ENCODE data around the gene ADCY3. TPM values are rescaled to one million over a fixed set of nuclear protein-coding genes. Genes with fewer than 3 reads are reported as not detected.

ADCY3 gene
- total and polyA plus RNA-seq, 2 of the 4 experiments (the other 2 are of a cell fraction) = 17.4 to 46.1 TPM

- intact Hi-C loops (cut with micrococcal nuclease) = loop anchor here (1.0 to 5.0 kb wide), 5 partner anchors 145 to 417 kb away; partner anchors contain the start of genes DNAJC27 and NCOA1
- WGBS, 2 experiments (ENCODE audit: extremely low coverage in 2 of 2, insufficient read length in 1 of 2) = 42% methylated on average over 22 of the region's 30 CpGs; no CpG with 5 or more reads in 1 of the 2 experiments
- Histone ChIP-seq H2AK5ac (ENCODE audit: low read depth, low read length) (peak overlapping the region; percentile 91), H4K91ac (ENCODE audit: insufficient read depth, low read depth, low read length) (no peak overlapping the region), H2BK5ac (ENCODE audit: low read depth, low read length, poor library complexity, severe bottlenecking) (no peak overlapping the region), H3K56ac (ENCODE audit: extremely low read depth, insufficient read depth, low read length) (no peak overlapping the region), H2BK20ac (ENCODE audit: low read depth, low read length) (no peak overlapping the region), H3K79me1 (ENCODE audit: low read depth in 1 of 2, low read length in 2 of 2) (peaks cover 0 to 8% of the 10 kb centered on the region in 2 experiments; a peak in 1 of 4 replicates), H3K27me3 (ENCODE audit: control insufficient read depth, insufficient read depth, low read length) (no peaks in the 10 kb centered on the region), H3K27ac (ENCODE audit: insufficient read depth, low read length) (no peak overlapping the region), H4K20me1 (ENCODE audit: insufficient read depth, low read length) (0 out of 2 replicates have a peak, but pooled peaks cover 4% of the 10 kb centered on the region), H2AFZ (replicated peaks; ENCODE audit: low read length, poor library complexity) (peak overlapping the region; percentile 81), H3K9me3 (ENCODE audit: control insufficient read depth, insufficient read depth, low read length) (no peaks in the 10 kb centered on the region), H2AK9ac (replicated peaks; ENCODE audit: low read depth, low read length, poor library complexity) (peak overlapping the region; percentile 71), H3K9me1 (ENCODE audit: insufficient read depth, low read length) (0 out of 2 replicates have a peak, but pooled peaks cover 2% of the 10 kb centered on the region), H4K8ac (ENCODE audit: low read depth in 2 of 2, low read length in 2 of 2) (no peak overlapping the region), H3K36me3 (ENCODE audit: control insufficient read depth, insufficient read depth, low read length) (peaks cover 19% of the 10 kb centered on the region), H3K23ac (ENCODE audit: low read depth, low read length) (no peak overlapping the region), H4K5ac (ENCODE audit: low read depth, low read length) (no peak overlapping the region), H3K9ac (ENCODE audit: low read depth, low read length) (no peak overlapping the region), H3K14ac (replicated peaks; ENCODE audit: low read depth, low read length) (no peak overlapping the region), H3K4me3 (ENCODE audit: insufficient read depth, low read depth, low read length) (no peak overlapping the region), H3K4me1 (ENCODE audit: control insufficient read depth, insufficient read depth, low read length) (no peaks in the 10 kb centered on the region), H2BK15ac (ENCODE audit: low read depth, low read length) (no peak overlapping the region), H3K18ac (ENCODE audit: low read depth, low read length) (no peak overlapping the region), H2BK120ac (ENCODE audit: low read depth, low read length) (no peak overlapping the region), H3K4ac (ENCODE audit: low read depth, low read length) (no peak overlapping the region), H3K4me2 (ENCODE audit: low read depth, low read length) (no peak overlapping the region)
- no TSS peak for BruUV-seq (replicated peaks)
- POLR2A ChIA-PET (ENCODE audit: unreplicated experiment) = no interaction called here
- DNase-seq = peak; percentile 89
- in situ Hi-C loops (cut with MboI; ENCODE audit: low sequenced_read_pairs) = loop anchor here (5.0 kb wide), 2 partner anchors 215 to 420 kb away; no protein-coding TSS in a partner anchor
- CTCF ChIA-PET = interaction anchor here (0.6 to 1.2 kb wide), 8 partner anchors 14 to 418 kb away, joined by 3 to 5 read pairs (median 4); no protein-coding TSS in a partner anchor
- ATAC-seq (ENCODE audit: low read depth) = peak; percentile 97
- dilution Hi-C loops (cut with HindIII; ENCODE audit: low sequenced_read_pairs, unreplicated experiment) = no loop called here
- peak; percentile 94 for TF ChIP-seq RAD21 (IDR thresholded peaks at IDR 0.05; ENCODE audit: low read length)
- peak; percentile 95 for TF ChIP-seq SMC3 (IDR thresholded peaks at IDR 0.05; ENCODE audit: low read depth, low read length)
- TF ChIP-seq USF2 (IDR thresholded peaks at IDR 0.05; ENCODE audit: low read depth, low read length) = no peak
- no peak for TF ChIP-seq FOS (IDR thresholded peaks at IDR 0.05; ENCODE audit: low read depth, low read length)
- peak; percentile 37; the same call in 1 of the 2 replicates for TF ChIP-seq POLR2A (IDR thresholded peaks at IDR 0.05; ENCODE audit: low read depth, low read length)
- no peak for TF ChIP-seq RFX5 (IDR thresholded peaks at IDR 0.05; ENCODE audit: low read depth, low read length)
- TF ChIP-seq CTCF (conservative IDR thresholded peaks at IDR 0.05; ENCODE audit: low read depth, low read length) = peak; percentile 94
These were observed 92.5 kb downstream of the ADCY3 start for GRCh38 chr2:24827321-24828237.

All from IMR-90 (cell line).